ENCODE data around the gene CYBB.

The CYBB gene

GRCh38 chrX:37779857-37780256 is at the start of gene CYBB:
Gene CYBB (plus strand): TSS chrX:37780059. CDS start chrX:37780078, 19 bp downstream.
- no peak within 1 kb of the TSS for H3K27ac ChIP-seq
- TF ChIP-seq CTCF (IDR thresholded peaks at IDR 0.05) (no peak), ZFX (IDR thresholded peaks at IDR 0.05; ENCODE audit: borderline replicate concordance) (no peak)

DNA sequence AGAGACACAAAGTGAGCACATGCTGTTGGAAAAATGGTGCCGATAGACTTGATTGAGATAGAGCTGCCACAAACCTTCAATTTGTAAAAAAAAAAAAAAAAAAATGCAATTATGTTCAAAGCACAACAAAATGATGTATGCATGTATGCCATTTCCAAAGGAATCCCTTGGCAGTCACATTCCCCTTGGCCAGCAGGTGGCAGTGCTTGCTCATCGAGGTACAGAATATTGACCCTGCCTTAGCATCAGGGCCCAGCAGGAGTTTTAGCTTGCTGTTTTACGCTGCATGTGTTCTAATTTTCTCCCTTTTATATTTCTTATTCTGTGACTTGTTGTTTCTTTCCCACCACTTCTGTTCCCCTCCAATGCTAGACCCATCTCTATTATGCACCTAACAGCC is 34.5 kb upstream of the CYBB start:
- H3K27ac ChIP-seq = no peak overlapping the region
- TF ChIP-seq CTCF (IDR thresholded peaks at IDR 0.05) (peak; percentile 75), ZFX (IDR thresholded peaks at IDR 0.05; ENCODE audit: borderline replicate concordance) (no peak)

GRCh38 chrX:37745835-37746217 is 34.0 kb upstream of the CYBB start:
- no peak overlapping the region for H3K27ac ChIP-seq
- TF ChIP-seq ZFX (IDR thresholded peaks at IDR 0.05; ENCODE audit: borderline replicate concordance) = no peak

GRCh38 chrX:37746218-37746941 is 33.5 kb upstream of the CYBB start:
- H3K27ac ChIP-seq = no peak overlapping the region
- no peak for TF ChIP-seq ZFX (IDR thresholded peaks at IDR 0.05; ENCODE audit: borderline replicate concordance)

DNA sequence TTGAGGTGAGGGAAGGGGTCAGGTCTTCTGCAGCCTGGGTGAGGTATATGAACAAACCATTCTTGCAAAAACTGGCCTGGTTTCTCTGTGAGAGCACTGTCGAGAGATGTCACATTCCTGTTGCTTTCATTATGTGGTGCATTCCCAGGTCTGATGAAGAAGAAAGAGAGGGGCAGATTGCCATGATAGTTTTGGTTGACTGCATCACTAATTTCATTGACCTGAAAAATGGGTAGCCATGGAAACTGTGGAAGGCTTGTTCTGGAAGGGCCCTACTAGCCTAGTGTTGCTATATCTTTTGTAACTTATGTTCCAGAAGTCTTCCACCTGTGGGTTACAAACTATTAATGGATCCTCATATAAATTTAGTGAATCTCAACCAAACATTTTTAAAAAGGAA is 32.9 kb upstream of the CYBB start:
- no peak for TF ChIP-seq CTCF (IDR thresholded peaks at IDR 0.05)
- TF ChIP-seq ZFX (IDR thresholded peaks at IDR 0.05; ENCODE audit: borderline replicate concordance) = no peak
- no peak overlapping the region for H3K27ac ChIP-seq

DNA sequence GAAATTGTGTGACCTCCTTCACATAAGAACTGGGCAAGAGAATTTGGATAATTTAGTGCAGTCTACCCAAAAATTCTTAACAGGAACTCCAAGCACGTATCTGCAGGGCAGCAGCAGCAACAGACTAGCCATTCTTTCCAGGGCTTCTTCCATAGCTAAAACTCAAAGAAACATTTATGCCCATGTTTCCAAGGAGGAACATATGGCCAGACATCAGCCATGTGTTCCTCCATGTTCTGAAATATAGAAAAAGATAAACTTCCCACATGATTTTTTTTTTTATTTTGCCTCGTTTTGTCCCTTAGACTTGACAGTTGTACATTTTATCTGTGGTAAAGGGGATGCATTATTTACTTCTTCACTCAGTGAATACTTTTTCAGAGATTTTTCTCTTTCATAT is 27.6 kb upstream of the CYBB start:
- no peak overlapping the region for H3K27ac ChIP-seq
- TF ChIP-seq ZFX (IDR thresholded peaks at IDR 0.05; ENCODE audit: borderline replicate concordance) (no peak), CTCF (IDR thresholded peaks at IDR 0.05) (no peak)

GRCh38 chrX:37752936-37753335 is 26.9 kb upstream of the CYBB start:
- no peak overlapping the region for H3K27ac ChIP-seq
- no peak for TF ChIP-seq CTCF (IDR thresholded peaks at IDR 0.05)
- TF ChIP-seq ZFX (IDR thresholded peaks at IDR 0.05; ENCODE audit: borderline replicate concordance) = no peak

DNA sequence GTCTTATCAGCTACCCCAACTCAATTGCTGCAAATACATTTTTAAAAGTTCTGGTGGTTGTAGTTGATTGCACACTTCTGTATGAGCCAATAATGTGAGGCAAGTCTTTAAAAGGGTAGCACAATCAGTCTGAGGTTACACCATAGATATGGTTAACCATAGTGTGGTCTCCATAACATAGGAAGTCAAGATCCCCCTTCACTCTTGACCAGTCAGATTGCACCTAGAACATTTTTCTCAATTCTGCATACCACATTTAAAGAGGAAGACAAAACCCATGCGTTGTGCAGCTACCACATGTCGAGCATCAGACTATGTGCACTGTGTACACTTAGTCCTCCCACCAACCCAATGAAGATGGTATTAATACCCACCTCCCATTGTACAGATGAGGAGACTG is 26.5 kb upstream of the CYBB start:
- TF ChIP-seq ZFX (IDR thresholded peaks at IDR 0.05; ENCODE audit: borderline replicate concordance) = no peak
- no peak for TF ChIP-seq CTCF (IDR thresholded peaks at IDR 0.05)
- no peak overlapping the region for H3K27ac ChIP-seq
